ENCODE data around the gene CLIC3.

CLIC3 gene

GRCh38 chr9:137000177-137000930 lies 4.0 kb upstream of the CLIC3 start:
- peak; percentile 56 to 66 for ATAC-seq

GRCh38 chr9:136997830-136998234 lies 1.5 kb upstream of the CLIC3 start:
- ATAC-seq = no peak

DNA sequence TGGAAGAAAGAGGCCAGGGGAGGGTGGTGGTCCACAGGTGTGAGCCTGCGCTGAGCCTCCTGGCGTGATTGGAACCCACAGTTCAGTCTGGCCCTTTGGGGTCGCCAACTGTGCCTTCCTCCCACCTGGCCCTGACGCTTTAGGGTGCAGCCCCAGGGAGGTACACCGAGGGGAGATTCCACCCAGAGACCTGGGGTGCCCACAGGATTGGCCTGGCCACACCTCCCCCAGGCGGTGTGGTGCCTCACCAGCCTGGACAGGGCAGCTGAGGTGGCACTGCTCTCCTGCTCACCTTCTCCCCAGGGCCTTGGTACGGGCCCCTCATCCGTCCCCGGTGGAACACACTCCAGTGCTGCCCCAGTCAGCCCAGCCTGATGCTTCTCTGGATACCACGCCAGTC lies 1.0 kb upstream of the CLIC3 start:
- ATAC-seq = no peak

DNA sequence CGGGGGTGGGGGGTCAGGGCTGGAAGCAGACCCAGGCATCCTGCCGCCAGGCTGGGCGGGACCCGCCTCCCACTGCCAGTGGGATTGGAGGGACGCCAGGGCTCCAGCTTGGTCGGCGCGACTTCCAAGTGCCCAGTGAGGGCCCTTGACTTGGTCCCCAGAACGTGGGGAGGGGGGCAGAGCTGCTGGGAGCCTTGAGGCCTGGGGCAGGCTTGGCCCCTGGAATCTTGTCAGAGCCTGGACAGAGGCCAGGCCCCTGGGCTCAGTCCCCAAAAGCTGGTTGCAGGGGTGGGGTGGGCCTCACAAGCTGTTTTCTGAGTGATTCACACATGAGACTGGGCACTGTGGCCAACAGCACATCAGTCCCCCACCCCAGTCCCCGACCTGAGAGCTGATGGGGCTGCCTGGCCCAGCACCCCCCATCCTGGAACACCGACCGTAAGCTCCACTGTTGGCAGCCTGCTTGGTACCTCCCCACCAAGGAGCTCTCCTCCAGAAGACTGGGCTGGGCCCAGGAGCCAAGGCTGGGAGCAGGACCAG lies 526 bp downstream of the CLIC3 start:
- ATAC-seq = no peak

GRCh38 chr9:136995362-136995761 lies 1.0 kb downstream of the CLIC3 start:
- ATAC-seq = no peak

- no peak for ATAC-seq
Observed at GRCh38 chr9:136994888-136995230, 1.5 kb downstream of the CLIC3 start.

GRCh38 chr9:136994180-136994887 lies 2.0 kb downstream of the CLIC3 start:
- ATAC-seq = no peak

DNA sequence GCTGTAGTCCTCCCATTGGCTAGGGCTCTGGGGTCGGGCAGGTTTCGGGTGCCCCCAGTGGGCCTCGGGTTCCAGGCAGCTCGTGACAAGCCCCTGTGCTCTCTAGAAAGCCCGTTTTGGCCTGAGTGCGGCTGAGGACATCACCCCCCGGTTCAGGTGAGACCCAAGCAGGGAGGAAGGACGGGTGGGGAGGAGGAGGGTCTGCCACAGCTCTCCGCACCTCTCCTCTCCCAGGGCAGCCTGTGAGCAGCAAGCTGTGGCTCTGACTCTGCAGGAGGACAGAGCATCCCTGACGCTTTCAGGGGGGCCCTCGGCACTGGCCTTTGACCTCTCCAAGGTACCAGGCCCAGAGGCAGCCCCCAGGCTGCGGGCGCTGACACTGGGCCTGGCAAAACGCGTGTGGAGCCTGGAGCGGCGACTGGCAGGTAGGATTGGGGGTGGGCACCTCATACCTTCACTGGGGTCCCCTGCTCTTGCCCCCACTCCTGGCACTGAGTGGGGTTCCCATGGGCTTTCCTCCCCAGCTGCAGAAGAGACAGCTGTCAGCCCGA lies 3.5 kb downstream of the CLIC3 start:
- ATAC-seq = no peak

DNA sequence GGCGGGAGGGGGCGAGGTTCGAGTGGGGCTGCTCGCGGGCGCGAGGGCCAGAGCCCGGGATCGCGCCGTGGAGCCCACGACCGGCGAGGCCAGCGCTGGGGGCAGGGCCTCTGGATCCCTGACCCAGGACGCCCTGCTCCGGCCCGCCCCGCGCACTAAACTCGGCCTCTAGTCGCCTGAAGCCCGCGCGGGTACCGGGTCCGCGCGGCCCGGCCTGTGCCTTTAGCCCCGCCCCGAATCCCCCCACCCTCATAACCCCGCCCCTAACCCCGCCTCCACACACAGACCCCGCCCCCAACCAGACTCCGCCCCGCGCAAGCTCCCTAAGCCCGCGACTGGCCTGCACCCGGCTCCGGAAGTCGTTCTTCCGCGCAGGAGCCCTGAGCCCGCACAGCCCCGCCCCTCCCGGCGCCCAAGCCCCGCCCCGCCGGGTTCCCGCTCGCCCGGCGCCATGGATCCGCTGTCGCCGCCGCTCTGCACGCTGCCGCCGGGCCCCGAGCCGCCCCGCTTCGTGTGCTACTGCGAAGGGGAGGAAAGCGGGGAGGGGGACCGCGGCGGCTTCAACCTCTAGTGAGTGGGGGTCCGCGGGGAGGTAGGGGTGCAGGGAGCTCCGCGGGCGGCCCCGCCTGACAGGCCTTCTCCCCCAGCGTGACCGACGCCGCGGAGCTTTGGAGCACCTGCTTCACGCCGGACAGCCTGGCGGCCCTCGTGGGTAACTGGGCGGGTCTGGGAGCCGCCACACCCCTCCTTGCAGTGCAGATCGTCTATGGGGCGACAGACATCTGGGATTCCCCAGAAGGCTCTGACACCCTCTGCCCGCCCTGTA lies 4.2 kb downstream of the CLIC3 start, which contains the start of gene PAXX:
Gene PAXX, plus strand, starts transcription at position 430 of the 826 bp plus-strand sequence. Its CDS starts 22 bp downstream, at position 452.
- ATAC-seq = peak; percentile 83 to 89

DNA sequence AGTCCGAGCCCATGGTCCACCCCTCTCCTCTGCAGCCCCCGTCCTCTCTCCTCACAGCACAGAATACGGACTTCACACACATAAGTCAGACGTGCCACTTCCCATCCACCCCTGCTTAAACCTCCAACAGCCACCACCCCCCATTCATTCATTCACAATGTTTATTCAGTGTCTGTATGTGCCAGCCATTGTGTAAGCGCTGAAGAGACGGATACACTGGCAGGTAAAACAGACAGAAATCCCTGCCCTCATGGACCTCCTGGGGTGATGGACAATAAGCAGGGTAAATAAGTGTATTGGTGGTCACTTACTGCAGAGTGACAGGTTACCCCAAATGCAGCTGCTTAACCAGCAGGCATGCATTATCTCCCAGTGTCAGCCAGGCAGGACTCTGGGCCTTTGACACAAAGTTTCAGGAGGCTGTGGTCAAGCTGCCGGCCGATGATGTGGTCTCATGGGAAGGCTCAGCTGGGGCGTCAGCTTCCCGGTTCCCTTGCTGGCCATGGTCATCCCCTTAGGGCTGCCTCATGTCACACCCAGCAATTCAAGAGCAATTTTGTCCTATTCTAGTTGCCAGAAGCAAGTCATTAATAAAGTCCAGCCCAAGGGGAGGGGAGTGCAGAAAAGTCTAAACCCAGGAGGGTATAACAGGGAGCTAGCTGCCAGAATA lies 6.0 kb downstream of the CLIC3 start:
- ATAC-seq = no peak

GRCh38 chr9:136988872-136989271 lies 7.5 kb downstream of the CLIC3 start:
- ATAC-seq = no peak

- ATAC-seq = no peak
Observed at GRCh38 chr9:136985853-136986252, 10.5 kb downstream of the CLIC3 start.

DNA sequence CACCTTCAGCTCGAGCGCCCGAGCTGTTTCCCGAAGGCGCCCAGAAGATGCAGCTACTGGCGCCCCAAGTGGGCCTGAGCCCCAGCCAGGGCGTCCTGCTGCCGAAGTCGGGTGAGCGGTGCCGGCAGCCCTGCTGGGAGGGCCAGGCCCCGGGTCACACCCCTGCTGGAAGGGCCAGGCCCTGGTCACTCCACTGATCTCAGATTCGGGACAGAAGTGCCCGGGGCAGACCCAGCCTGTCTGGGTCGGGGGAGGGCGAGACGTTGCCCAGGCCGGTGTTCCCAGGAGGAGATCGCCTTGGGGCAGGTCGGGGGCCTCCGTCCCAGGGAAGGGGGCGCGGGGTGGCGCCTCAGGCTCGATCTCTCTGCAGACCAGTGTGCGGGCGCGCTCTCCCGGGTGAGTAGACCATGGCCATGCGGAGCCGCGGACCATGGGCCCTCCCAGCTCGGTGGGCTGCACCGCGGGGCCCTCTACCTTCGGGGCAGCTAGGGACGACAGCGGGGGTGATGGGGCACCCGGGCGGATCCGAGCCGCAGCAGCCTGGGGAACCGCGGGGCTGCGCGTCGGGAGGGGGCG lies 11.3 kb downstream of the CLIC3 start:
- ATAC-seq = no peak

DNA sequence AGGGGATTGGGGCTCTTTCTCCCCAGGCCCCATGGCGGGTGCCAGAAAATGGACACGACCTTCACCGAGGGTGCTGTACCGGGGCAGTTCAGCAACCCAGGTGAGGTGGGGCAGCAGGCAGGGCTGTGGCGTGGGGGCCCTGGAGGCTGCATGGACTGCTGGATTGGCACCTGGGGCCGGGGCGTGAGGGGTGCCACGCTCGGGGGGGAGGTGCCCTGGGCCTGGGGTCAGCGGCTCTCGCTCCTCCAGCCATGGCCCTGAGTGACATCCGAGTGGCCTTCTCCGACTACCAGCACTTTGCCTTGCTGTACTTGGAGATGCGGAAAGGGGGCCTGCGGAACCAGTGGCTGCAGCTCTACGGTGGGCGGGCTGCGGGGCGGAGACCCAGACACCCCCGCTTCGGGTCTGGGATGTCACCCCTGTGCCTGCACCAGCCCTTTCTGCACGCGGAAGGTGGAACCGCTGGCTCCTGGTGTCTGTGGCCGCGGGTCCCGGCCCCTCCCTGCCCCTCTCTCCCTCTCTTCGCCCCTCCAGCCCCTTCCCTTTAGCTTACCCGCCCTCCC lies 11.8 kb downstream of the CLIC3 start:
- ATAC-seq = no peak

DNA sequence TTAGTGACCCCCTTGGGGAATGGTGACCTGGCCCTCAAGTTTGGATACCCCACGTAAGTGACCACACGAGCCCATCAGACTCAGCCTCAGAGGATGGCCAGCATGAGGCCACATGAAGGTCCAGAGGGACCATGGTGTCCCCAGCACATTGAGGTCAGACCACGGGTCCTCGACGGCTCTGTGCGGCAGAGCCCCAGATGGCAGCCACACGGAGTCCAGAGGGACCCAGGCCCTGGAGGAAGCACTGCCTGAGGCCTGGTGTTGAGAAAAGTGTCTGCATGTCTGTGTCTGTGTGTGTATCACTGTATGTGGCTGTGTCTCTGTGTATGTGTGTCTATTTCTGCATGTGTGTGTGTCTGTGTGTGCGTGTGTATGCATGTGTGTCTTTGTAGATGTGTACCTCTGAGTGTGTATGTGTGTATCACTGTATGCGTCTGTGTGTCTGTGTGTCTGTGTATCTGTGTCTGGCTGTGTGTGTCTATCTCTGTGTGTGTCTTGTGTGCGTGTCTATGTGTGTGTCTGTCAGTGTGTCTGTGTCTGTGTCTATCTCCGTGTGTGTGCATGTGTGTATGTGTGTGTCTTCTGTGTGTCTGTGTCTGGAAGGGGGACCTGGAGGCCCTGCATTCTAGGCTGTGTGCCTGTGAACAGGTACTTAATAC lies 12.6 kb downstream of the CLIC3 start:
- ATAC-seq = no peak

DNA sequence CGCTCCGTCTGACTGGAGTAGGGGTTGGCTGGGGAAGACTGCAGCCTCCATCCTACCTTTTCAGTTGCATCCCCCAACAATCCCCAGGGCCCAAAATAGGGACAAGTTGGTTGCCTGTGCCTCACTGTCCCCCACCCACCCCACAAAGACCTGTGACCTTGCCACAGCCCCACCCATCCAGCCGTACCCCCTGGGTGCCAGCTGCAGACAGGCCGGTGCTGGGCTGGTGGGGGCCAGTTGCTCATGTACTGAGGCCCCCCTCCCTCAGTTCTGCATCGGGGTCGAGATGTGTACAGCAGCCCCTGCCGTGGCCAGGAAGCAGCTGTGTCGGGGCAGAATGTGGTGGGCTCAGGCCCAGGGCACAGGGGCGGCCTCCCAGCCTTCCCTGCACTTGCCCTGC lies 13.2 kb downstream of the CLIC3 start:
- no peak for ATAC-seq

GRCh38 chr9:136982232-136983051 lies 13.9 kb downstream of the CLIC3 start, which contains the start of gene LCNL1:
TSS of gene LCNL1 (plus strand) at chr9:136982993. CDS start at chr9:136983587, 594 bp downstream.
- ATAC-seq = no peak

DNA sequence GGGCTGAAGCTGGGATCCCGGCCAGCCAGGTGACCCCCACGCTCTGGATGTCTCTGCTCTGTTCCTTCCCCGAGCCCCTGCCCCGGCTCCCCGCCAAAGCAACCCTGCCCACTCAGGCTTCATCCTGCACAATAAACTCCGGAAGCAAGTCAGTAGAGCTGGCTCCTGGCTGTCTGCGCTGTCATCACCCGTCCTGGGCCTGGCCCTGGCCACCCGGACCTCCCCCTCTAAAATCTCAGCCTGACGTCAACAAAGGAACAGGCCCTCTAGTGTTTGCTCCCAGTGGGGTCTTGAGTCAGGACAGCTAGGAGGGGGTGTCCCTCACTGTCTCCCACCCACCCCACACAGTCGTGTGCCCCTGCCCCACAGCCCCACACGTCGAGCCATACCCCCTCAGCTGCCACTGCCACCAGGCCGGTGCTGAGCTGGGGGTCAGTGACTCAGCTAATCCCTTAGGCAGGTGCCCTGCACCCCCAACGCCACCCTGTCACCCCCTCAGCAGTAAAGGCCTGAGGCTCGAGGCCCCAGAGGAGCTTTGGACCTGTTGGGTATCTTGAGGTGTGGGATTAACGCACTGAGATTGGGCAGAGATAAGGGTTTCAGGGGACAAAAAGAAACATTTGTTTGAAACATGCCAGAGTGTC lies 14.7 kb downstream of the CLIC3 start:
- ATAC-seq = no peak
